Colonic mucosa (tissue), 4 donors: ENCODE data around the gene LAGE3. TPM values are rescaled to one million over a fixed set of nuclear protein-coding genes. Genes with fewer than 3 reads are reported as not detected.
A peak's percentile ranks its signal among the peaks of the same experiment; 100 is the strongest.

Source experiments
- DNase-seq: peaks from one replicate; pipeline ENCODE4 v3.0.0-alpha.2; 2020
- H3K27ac ChIP-seq: fragments of 200-600 bp; one replicate; pipeline ENCODE4 v1.8.0; 2021
- H3K27me3 ChIP-seq: fragments of 200-600 bp; one replicate; pipeline ENCODE4 v1.8.0; 2021
- H3K36me3 ChIP-seq: fragments of 200-600 bp; one replicate; pipeline ENCODE4 v1.8.0; 2021
- H3K4me1 ChIP-seq: fragments of 200-600 bp; one replicate; pipeline ENCODE4 v1.8.0; 2021; ENCODE audit warnings: mild to moderate bottlenecking
- H3K4me3 ChIP-seq: fragments of 200-600 bp; one replicate; pipeline ENCODE4 v1.8.0; 2021
- H3K9ac ChIP-seq, 2 donors: one replicate each; pipeline ENCODE4 v1.7.0; 2013; ENCODE audit warnings: control low read depth in 2 of 2, low read depth in 2 of 2, low read length in 2 of 2
- H3K9me3 ChIP-seq: fragments of 200-600 bp; one replicate; pipeline ENCODE4 v1.8.0; 2021
- CTCF ChIP-seq: fragments of 200-600 bp; IDR thresholded peaks from one replicate; pipeline ENCODE4 v1.8.0; 2022; ENCODE audit warnings: antibody characterized with exemption, mild to moderate bottlenecking
- intact Hi-C: fragments of 100-400 bp; cut with DNase I; formaldehyde crosslinking; loops from one replicate; pipeline ENCODE4 v1.14.1; 2022
- total RNA-seq, 2 donors: library from RNA; stranded (reverse); fragmentation: NEBNext Ultra II Directional in 1 of 2; extraction: Animal tissue kit (Norgen Biotek cat#: 25700) in 1 of 2; gene quantifications; one replicate each; pipeline ENCODE4 v1.2.1, GENCODE V29; 2021
- donor health status: healthy.
- donor health status: DM: no; HTN: no; CAD: no.
- donor health status: DM: no; HTN: no; CAD: no.

The LAGE3 gene
- total RNA-seq, 2 donors from 2014 or later, result 10.0 to 35.3 TPM

- DNase-seq, result peak; percentile 53
- intact Hi-C loops, result no loop called here
- Histone ChIP-seq H3K4me1 (no peaks in the 10 kb centered on the region), H3K27ac (peak overlapping the region; percentile 55), H3K4me3 (peak overlapping the region; percentile 66), H3K27me3 (peaks cover 6% of the 10 kb centered on the region), H3K9ac (peak overlapping the region; percentile 60 to 79), H3K9me3 (no peaks in the 10 kb centered on the region), H3K36me3 (no peaks in the 10 kb centered on the region)
- no peak for TF ChIP-seq CTCF
These were observed 19.9 kb downstream of the LAGE3 start for GRCh38 chrX:154458954-154459778.

- Histone ChIP-seq H3K27ac (peak within 1 kb of the TSS; percentile 55), H3K9ac (peak within 1 kb of the TSS; percentile 60 to 79), H3K9me3 (no peaks in the 10 kb centered on the region), H3K4me1 (no peaks in the 10 kb centered on the region), H3K27me3 (peaks cover 6% of the 10 kb centered on the region), H3K36me3 (no peaks in the 10 kb centered on the region), H3K4me3 (peak within 1 kb of the TSS; percentile 66)
- intact Hi-C loops, result no loop called here
- no peak for DNase-seq
- TF ChIP-seq CTCF, result no peak
These were observed 20.7 kb downstream of the LAGE3 start, which contains the start of gene PLXNA3 for GRCh38 chrX:154458116-154458953. TSS of gene PLXNA3 (plus strand) at chrX:154458281. CDS start at chrX:154460184, 1,903 bp downstream.

GRCh38 chrX:154457491-154458115 lies 21.5 kb downstream of the LAGE3 start:
- no peak for TF ChIP-seq CTCF
- Histone ChIP-seq H3K4me1 (no peaks in the 10 kb centered on the region), H3K9me3 (no peaks in the 10 kb centered on the region), H3K36me3 (no peaks in the 10 kb centered on the region), H3K27ac (no peak overlapping the region), H3K27me3 (peaks cover 6% of the 10 kb centered on the region), H3K4me3 (peak overlapping the region; percentile 38), H3K9ac (peak overlapping the region in 1 of 2 donors; percentile 43)
- intact Hi-C loops, result no loop called here
- peak; percentile 45 for DNase-seq

GRCh38 chrX:154452823-154453222 lies 26.3 kb downstream of the LAGE3 start:
- H3K27me3 ChIP-seq, result peaks cover 6% of the 10 kb centered on the region
- no peak overlapping the region for H3K4me3 ChIP-seq
- no peak overlapping the region for H3K9ac ChIP-seq
- DNase-seq, result no peak
- H3K27ac ChIP-seq, result no peak overlapping the region
- peaks cover 9% of the 10 kb centered on the region for H3K36me3 ChIP-seq
- intact Hi-C loops, result no loop called here
- no peaks in the 10 kb centered on the region for H3K9me3 ChIP-seq
- no peak for TF ChIP-seq CTCF
- no peaks in the 10 kb centered on the region for H3K4me1 ChIP-seq

- Histone ChIP-seq H3K4me3 (no peak overlapping the region), H3K27me3 (no peaks in the 10 kb centered on the region), H3K4me1 (no peaks in the 10 kb centered on the region), H3K9ac (no peak overlapping the region), H3K36me3 (peaks cover 9% of the 10 kb centered on the region), H3K9me3 (no peaks in the 10 kb centered on the region), H3K27ac (no peak overlapping the region)
- no peak for DNase-seq
- TF ChIP-seq CTCF, result no peak
- intact Hi-C loops, result no loop called here
These were observed 28.8 kb downstream of the LAGE3 start for GRCh38 chrX:154450312-154450711.
